HG03521 (cell line): ENCODE data around the gene CIDEA.
"Not testable (repeated sequence)": the region's sequence is repeated elsewhere in the genome, so short reads cannot be mapped to it uniquely, and the experiment has no call there.

Source experiments
- ATAC-seq: cut with Tn5 transposase; IDR thresholded peaks from one replicate; pipeline ENCODE4 v1.9.1; 2021; ENCODE audit warnings: mild to moderate bottlenecking, moderate library complexity; ENCODE audit not compliant: unreplicated experiment

The CIDEA gene

DNA sequence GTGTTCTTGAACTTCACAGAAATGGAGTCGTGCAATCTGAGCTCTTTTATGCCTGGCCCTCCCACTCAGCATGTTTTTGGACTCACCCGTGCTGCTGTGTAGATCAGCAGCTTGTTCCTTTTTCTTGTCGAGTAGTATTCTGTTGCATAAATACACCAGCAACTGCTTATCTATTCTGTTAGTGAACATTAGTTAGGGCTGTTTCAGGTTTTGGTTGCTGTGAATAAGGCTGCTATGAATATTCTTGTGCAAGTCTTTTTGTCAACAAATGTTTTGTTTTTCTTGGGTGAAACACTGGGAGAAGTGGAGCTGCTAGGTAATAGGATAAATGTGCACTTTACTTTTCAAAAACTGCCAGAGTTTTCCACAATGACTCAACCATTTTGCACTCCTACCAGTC, 15.3 kb upstream of the CIDEA start:
- ATAC-seq: no peak

DNA sequence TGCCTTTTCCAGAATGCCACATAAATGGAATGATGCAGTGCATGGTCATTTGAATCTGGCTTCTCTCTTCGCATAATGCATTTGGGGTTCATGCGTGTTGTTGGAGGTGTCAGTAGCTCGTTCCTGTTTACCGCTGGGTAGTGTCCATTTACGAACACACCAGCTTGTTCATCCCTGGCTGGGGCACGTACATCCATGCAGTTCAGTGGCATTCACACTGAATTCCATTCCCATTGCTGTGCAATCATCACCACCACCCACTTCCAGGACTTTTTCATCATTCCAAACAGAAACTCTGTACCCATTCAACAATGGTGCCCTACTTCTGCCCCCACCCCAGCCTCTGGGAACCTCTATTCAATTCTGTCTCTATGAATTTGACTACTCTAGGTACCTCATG, 14.7 kb upstream of the CIDEA start:
- no peak for ATAC-seq

DNA sequence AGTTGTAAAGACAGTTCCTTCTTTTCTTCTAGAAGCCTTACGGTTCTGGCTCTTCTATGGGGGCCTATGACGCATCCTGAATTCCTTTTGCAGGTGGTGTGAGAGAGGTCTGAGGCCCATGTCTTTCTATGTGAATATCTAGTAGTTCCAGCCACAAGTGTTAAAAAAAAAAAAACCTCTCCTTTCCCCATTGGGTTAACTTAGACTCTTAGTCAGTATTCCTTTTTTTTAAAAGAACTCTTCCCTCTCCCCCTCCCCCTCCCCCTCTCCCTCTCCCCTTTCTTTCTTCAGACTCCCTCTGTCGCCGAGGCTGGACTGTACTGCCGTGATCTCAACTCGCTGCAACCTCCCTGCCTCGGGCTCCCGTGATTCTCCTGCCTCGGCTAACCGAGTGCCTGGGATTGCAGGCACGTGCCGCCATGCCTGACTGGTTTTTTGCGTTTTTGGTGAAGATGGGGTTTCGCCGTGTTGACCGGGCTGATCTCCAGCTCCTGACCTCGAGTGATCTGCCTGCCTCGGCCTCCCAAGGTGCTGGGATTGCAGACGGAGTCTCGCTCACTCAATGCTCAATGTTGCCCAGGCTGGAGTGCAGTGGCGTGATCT, 11.4 kb upstream of the CIDEA start:
- ATAC-seq: no peak

DNA sequence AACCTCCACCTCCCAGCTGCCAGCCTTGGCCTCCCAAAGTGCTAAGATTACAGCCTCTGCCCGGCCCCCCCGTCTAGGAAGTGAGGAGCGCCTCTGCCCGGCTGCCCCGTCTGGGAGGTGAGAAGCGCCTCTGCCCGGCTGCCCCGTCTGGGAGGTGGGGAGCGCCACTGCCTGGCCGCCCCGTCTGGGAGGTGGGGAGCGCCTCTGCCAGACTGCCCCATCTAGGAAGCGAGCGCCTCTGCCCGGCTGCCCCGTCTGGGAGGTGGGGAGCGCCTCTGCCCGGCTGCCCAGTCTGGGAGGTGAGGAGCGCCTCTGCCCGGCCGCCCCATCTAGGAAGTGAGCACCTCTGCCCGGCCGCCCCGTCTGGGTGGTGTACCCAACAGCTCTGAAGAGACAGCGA, 10.9 kb upstream of the CIDEA start:
- not testable (repeated sequence) for ATAC-seq

DNA sequence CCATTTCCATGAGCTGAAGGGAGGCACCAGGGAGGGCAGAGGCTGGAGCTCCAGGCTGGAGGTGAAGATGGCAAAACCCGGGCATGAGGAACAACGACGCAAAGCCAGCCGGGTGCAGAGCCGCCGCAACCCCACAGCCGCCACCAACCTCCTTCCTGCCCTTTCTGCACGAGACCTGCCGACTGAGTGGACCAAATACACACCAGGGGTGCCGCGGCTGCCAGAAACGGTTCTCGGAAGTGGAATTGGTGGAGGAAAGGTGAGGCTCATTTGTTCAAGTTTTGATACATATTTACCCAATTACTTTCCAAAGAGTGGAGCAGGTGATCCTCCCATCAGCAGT, 8.4 kb upstream of the CIDEA start:
- ATAC-seq: no peak

DNA sequence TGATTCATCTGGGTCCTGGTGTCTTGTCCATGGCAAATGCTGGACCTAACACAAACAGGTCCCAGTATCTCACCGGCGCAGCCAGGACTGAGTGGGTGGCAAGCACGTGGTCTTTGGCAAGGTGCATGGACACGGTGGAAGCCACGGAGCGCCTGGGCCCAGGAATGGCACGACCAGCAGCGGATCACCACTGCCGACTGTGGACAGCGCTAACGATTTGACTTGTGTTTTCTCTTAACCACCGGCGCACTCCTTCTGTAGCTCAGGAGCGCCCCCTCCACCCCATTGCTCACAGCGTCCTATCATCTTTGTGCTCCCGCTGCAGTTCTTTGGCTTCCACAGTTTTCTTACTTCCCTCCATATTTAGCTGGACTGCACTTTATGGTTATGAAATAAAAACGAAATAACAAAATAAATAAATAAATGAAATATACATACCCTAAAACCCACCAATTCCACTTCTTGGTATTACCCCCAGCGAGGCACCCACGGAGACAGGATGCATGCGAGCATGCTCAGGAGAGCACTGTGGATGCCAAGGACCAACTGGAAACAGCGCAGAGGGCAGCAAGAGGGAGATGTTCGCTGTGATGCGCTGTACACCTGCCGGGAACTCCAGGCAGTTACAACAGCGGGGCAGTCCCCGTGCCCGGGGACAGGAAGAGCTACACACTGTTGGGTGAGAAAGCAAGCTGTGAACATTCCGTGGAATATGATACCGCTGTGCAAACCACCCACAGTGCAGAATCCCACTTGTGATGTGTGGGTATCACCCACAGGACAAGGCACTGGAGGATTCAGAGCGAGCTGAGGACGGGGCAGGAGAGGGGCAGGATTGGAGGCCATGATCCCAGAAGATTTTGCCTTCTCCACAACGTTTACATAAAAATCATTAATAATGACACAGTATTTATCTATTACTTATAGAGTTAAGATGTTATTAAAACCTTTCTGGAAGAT, 7.0 kb upstream of the CIDEA start:
- ATAC-seq: no peak

DNA sequence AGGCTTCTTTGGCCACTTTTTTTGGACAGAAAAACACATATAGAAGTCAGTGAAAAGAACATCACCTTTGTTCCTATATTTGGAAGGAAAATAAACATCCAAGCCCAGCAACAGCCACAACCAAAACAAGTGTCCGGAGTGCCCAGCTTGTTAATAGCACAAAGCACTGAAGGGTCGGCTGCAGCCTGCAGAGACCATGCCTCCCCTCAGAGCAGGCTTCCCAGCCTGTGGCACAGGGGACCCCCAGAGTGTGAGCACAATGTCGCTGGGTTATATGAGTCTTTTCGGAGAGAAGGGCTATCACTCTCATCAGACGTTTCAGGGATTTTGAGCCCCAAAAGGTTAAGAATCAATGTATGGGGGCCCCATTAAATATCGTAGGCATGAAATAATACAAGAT, 6.2 kb upstream of the CIDEA start:
- no peak for ATAC-seq

DNA sequence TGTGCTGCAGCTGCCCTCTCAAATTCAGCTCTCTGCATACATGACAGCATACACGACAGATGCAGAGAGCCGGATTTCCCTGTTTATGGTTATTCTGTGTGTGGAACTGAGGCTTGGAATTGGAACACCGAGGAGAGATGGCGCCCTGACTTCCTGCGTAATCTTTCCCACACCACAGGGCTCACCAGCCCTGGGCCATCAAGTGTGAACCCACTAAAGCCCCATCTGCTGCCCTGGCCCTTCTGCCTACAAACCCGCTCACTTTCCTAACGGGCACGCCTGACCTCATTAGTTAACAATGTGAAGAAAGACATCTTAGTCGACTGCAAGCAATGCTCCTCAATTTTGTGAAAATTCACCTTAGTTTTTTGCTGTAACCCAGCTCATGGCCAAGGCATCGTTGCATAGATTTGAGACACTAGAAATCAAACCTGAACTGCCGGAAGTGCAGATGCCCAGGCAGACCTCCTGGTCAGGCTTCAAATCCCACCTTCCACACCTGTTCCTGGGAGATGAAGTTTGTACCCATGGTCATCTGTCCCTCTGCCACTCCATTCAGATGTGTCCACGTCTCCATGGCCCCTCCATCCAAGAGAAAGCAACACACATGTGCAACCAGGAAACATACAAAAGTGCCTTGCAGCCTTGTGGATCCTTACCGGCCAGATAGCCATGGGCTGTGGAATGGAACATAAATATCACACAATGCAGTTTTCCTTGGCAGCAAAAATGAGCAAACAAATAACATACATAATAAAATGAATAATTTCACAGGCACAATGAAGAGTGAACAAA, 5.0 kb upstream of the CIDEA start:
- no peak for ATAC-seq

DNA sequence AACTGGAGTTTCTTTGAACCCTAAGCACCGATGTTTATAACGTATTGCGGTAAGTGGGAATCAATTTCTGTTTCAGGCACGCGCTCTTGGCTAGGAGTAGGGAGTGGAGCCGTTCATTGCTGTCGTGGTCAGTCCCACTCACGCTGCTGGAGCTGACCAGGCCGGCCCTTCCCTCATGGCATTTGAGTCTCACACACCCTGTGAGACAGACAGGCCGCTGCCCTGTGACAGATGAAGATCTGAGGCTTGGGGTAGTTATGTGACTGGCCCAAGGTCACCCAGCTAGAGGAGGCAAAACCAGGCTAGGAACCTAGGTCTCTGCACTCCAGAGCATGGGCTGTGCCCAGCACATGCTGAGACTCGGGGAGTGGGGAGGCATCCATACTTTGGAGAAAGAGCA, 2.9 kb upstream of the CIDEA start:
- no peak for ATAC-seq

DNA sequence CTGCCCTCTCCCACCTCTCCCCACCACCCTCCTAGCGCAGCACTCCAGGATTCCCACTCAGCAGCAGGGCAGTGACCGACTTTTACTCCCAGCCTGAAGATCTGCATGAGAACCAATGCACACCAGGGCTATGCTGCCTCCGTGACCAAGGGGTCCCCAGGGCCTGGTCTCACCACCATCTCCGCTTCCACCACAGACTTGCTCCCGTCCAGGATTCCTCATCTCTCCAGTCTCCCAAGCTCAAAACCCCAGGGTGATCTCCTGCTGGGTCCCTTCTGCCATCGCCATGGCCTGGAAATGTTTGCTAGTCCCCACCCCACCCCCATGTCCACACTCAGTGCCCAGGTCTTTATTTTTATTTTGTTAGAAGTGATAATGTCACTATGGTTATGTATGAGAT, 2.1 kb upstream of the CIDEA start:
- no peak for ATAC-seq

DNA sequence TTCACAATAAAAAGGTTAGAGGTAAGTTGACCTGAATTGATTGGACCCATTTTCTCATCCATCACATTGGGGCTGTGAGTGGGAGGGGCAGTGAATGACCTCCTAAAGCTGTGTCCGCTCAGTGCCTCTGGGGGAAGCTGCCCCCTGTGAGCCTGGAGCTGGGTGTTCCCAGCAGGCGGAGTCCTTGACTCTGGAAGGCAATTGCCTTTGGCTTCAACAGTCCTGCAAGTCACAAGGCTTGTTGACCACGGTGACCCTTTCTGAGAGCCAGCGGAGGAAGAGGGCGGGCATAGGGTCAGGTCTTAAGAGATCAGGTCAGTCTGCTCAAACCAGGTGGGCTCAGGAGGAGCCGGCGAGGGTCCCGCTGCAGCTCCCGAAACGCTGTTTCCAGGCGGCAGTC, 1.1 kb upstream of the CIDEA start:
- ATAC-seq: no peak

DNA sequence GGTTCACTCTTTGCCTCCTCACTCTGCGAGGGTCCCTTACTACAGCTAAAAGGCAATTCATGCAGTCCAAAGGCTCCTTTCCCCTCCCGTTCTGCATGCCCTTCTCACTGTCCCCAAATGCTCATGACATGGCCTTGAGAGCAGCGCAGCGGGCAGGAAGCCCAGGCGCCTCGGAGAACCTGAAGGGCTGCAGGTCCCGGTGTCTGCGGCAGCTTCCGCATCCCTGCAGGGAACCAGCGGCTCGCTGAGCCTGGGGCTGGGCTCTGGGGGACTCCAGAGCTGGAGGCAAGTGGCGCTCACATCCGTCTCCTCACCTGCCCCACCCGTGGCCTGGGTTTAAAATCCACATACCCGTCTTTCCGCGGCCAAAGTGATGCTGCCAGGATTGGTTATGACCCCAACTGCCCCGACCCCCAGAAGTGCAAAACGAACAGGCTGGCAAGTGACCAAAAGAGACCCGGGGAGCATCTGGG, 462 bp upstream of the CIDEA start:
- no peak for ATAC-seq

DNA sequence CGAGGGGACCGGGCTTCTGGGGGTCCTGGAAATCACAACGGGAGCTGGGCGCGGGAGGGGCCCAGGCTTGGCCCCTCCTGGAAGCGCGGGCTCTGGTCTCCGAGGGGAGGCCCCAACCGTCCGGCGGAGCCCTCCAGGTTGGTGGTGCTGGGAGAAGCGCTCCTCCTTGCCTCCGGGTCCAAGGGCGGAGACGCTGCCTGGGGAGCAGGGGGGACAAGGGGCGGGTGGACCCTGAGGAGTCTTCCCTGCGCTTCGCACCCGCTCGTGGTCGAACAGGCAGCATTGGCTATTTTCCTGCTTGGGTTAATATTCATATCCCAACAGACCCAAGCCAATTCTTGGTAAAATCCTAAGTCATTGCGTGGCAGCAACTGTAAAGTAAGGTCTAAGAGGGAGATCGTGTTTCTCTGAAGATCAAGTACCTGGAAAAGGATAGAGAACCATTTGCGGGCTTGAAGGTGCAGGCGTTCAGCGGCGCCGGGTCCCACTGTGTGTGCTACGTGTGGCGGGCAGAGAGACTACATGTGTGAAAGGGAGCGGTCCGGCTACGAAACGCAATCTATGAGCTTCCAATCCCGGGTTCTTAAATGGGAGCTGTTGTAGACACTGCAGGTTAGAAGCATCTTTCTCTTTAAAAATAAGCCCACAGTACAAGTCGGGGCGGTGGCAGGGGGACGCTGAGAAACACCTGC, 805 bp downstream of the CIDEA start:
- ATAC-seq: no peak

DNA sequence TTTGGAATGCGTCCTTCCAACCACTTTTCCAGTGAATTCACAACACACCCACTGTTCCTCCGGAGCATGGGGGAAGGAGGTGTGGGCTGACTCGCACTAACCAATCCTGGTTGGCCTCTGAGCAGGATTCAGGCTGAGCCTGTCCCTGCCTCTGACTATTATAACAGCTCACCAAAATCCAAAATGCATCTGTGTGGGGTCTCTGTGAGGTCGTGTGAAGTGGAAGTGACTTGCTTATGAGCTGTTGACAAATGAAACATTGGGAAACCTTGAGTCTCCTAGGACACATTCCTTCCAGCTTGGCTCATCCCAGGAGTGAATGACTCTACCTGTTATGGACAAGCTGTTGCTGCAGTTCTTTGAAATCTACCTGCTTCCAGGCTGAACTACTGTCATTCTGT, 1.5 kb downstream of the CIDEA start:
- ATAC-seq: no peak

DNA sequence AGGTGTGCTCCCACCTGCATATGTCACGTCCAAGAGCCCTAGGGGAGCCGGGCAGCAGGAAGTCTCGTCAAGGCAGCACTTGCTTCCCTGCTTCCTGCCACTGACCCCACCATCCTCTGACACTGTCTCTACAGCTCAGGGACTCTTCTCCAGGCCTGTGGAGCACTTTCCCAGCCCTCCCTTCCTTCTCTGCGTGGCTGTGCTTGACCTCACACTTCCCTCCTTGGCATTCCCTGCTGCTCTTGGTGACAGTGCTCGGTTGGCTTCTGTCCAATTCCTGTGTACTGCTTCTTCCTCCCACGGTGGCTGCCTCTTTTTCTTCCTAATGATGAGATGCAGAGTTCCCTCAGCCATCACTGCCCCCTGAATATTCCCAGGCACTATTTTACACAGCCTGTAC, 2.8 kb downstream of the CIDEA start:
- no peak for ATAC-seq

DNA sequence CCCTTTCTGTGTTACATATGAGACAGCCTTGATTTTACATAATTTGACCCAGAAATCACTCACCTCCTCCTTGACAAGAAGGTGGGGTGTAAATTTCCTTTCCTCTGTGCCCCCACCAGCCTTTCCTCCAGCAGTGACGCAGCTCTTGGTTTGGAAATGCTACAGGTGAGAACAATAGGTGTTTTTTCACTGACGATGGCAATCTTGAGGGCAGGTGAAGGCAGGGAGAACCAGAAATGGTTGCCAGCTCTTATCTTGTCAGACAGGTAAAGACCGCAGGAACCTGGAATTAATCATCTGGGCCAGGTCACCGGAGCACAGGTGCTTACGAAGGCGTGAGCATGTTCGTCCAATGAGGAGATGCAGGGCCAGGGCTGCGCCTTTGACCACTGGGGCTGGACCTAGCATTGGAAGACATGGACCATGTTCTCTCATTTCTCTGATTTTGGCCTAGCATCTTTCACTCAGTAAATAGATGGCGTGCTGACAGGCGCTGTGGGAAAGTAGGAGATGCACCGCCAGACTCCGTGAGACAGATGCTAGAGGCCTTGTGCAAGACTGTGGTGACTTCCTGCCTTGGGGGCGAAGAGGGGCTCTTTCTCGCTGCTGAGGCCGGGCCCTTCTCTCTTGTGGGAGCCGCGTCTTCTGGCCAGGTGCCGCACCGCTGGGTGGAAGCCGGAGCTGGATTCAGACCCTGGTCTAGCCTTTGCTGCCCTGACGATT, 4.0 kb downstream of the CIDEA start:
- ATAC-seq: no peak

DNA sequence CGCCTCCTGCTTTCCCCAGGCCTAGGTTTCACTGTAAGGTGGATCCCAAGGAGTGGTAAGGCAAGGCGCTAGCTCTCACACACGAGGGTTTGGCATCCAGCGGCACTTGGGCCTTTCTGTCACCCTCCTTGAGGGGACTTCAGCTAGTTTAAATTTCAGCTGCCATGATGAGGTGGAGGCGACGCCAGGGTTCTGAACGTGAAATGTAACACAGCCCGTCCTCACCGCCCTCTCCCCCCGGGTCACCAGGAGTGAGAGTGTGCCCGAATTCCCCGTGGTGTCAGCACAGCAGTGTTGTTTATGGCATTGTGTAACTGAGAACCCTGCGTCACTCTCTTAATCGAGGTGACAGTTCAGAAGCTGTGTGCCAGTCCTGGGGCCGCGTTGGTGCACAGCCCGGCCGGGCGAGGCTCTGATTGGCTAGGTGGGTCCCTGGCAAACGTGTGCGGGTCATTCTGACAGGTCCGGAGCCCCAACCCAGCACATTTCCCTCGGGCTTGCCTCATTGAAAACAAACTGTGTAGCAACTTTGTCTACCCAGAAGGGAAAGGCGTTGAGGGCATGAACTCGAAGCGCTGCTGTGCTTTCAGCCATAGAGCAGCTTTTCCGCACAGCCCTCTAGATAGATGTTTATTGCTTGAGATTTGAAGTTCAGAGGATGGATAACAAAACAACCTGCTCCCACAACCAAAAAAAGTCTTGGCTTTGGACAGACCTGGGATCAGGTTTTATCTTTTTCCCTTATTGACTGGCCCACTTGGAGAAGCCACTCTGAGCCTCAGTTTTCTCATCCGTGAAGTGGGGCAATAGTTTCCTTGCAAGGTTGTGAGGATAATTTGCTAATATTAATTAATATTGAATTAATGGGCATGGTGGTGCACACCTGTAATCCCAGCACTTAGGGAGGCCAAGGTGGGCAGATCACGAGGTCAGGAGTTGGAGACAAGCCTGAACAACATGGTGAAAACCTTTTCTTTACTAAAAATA, 4.9 kb downstream of the CIDEA start:
- no peak for ATAC-seq

DNA sequence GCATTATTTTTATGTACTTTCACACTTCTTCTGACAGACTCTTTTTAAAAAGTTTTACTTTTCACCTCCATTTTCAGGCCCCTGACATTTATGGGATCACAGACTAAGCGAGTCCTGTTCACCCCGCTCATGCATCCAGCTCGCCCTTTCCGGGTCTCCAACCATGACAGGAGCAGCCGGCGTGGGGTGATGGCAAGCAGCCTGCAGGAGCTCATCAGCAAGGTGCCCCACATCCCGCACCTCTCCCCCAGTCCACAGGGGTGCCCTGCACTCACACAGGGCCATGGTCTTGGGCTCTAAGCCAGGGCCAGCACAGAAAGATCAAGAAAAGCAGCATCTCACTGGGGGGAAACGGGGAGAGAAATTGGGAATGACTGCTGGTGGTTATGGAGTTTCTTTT, 8.6 kb downstream of the CIDEA start:
- no peak for ATAC-seq

DNA sequence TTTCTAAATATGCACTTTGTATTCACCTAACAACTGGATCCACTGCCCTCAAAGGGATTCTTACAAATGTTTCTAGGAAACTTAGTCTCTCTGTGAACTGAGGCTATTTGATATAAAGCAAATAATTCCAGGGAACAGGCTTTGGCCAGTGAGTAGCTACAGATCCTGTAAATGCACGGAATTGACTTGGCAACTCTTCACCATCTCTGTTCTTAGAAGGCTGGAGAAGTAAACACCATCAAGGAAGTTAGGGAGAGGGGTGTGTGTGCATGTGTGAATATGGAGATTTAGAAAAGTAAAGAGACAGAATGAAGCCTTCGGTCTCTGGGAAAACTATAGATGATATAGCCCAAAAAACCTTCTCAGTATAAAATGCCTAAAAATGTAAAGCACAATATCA, 10.7 kb downstream of the CIDEA start:
- ATAC-seq: no peak
